Activated T-helper 17 cell treated with anti-CD3 and anti-CD28 coated beads, Interleukin-2, amount 50 U/mL, for 72 hours (primary cell): ENCODE results near the gene TTC12. TPM values are rescaled to one million over a fixed set of nuclear protein-coding genes. Genes with fewer than 3 reads are reported as not detected.

ENCODE experiments used
- ATAC-seq: fragments of 150-1000 bp; cut with Tn5 transposase; replicated peaks from 2 replicates; pipeline ENCODE4 v1.10.0; 2021; ENCODE audit warnings: mild to moderate bottlenecking, moderate library complexity
- H3K27ac Mint-ChIP-seq: one replicate; pipeline ENCODE4 v1.8.0; 2022; ENCODE audit warnings: mixed read lengths
- H3K27me3 Mint-ChIP-seq: one replicate; pipeline ENCODE4 v1.8.0; 2022; ENCODE audit warnings: mixed read lengths
- H3K36me3 Mint-ChIP-seq: one replicate; pipeline ENCODE4 v1.8.0; 2022; ENCODE audit warnings: low read depth, mild to moderate bottlenecking, mixed read lengths
- H3K4me1 Mint-ChIP-seq: one replicate; pipeline ENCODE4 v1.8.0; 2022; ENCODE audit warnings: mixed read lengths
- H3K4me3 Mint-ChIP-seq: one replicate; pipeline ENCODE4 v1.8.0; 2022; ENCODE audit warnings: mild to moderate bottlenecking, mixed read lengths
- H3K9me3 Mint-ChIP-seq: one replicate; pipeline ENCODE4 v1.8.0; 2022; ENCODE audit warnings: mixed read lengths
- total RNA-seq, 2 donors: library from RNA; stranded (reverse); gene quantifications; one replicate each; pipeline ENCODE4 v1.2.3, GENCODE V29; 2022

Gene TTC12, protein sequence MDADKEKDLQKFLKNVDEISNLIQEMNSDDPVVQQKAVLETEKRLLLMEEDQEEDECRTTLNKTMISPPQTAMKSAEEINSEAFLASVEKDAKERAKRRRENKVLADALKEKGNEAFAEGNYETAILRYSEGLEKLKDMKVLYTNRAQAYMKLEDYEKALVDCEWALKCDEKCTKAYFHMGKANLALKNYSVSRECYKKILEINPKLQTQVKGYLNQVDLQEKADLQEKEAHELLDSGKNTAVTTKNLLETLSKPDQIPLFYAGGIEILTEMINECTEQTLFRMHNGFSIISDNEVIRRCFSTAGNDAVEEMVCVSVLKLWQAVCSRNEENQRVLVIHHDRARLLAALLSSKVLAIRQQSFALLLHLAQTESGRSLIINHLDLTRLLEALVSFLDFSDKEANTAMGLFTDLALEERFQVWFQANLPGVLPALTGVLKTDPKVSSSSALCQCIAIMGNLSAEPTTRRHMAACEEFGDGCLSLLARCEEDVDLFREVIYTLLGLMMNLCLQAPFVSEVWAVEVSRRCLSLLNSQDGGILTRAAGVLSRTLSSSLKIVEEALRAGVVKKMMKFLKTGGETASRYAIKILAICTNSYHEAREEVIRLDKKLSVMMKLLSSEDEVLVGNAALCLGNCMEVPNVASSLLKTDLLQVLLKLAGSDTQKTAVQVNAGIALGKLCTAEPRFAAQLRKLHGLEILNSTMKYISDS
- 1 to 10 TPM; 8.5 to 9.8 TPM for total RNA-seq

- Mint-ChIP-seq H3K27ac (peak within 1 kb of the TSS; percentile 89), H3K4me1 (peaks cover 12% of the 10 kb centered on the region), H3K27me3 (no peaks in the 10 kb centered on the region), H3K4me3 (peak within 1 kb of the TSS; percentile 85), H3K9me3 (no peaks in the 10 kb centered on the region), H3K36me3 (peaks cover 30% of the 10 kb centered on the region)
- peak; percentile 99 for ATAC-seq
Observed at GRCh38 chr11:113314389-113315301, at the start of gene TTC12. TTC12 (plus strand) TSS chr11:113314583; CDS start chr11:113316258, 1,675 bp downstream.

GRCh38 chr11:113265362-113265761 lies 49.0 kb upstream of the TTC12 start:
- no peaks in the 10 kb centered on the region for H3K36me3 Mint-ChIP-seq
- no peak overlapping the region for H3K4me3 Mint-ChIP-seq
- no peaks in the 10 kb centered on the region for H3K9me3 Mint-ChIP-seq
- peaks cover 9% of the 10 kb centered on the region for H3K27me3 Mint-ChIP-seq
- H3K27ac Mint-ChIP-seq = no peak overlapping the region
- ATAC-seq = no peak
- no peaks in the 10 kb centered on the region for H3K4me1 Mint-ChIP-seq

GRCh38 chr11:113267493-113267892 lies 46.9 kb upstream of the TTC12 start:
- Mint-ChIP-seq H3K4me3 (no peak overlapping the region), H3K27ac (no peak overlapping the region), H3K36me3 (no peaks in the 10 kb centered on the region), H3K9me3 (no peaks in the 10 kb centered on the region), H3K4me1 (no peaks in the 10 kb centered on the region), H3K27me3 (peaks cover 6% of the 10 kb centered on the region)
- no peak for ATAC-seq

DNA sequence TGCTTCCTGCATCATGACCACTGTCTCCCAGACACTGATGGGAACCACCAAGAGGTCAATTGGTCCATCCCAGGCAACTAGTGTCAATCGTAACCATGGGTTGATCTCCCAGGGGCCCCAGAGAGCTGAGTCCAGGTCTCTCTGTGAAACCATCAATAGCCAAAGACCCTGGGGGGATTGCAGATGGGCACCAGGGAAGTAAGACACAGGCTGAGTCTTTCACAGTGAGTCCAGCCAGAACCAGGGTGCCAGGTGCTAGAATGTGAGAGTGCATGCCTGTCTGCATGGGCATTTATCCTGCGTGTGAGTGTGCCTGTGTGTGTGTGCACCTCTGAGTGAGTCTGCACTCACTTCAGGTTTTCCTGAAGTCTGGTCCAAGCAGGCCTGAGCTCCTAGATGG lies 45.3 kb upstream of the TTC12 start:
- no peak for ATAC-seq
- Mint-ChIP-seq H3K36me3 (no peaks in the 10 kb centered on the region), H3K9me3 (no peaks in the 10 kb centered on the region), H3K27me3 (peaks cover 2% of the 10 kb centered on the region), H3K4me3 (no peak overlapping the region), H3K4me1 (no peaks in the 10 kb centered on the region), H3K27ac (no peak overlapping the region)

DNA sequence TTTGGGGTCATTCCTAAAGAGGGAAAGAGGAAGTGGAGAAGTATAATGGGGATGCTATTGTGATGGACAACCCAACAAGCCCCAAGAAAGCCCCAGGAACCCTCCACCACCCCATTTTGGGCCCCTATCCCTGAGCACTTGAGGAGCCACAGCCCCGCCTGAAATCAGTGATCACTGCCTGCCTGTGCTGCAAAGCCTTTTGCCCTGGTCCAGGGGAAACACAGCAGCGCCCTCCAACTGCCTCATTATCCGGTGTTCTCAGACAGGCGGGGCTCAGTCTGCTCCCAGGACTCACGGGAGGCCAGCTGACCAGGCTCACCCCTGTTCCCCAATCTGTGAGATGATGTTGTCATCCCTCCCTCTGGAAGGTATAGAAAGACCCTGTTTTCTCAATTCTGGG lies 44.7 kb upstream of the TTC12 start:
- no peak overlapping the region for H3K4me3 Mint-ChIP-seq
- no peaks in the 10 kb centered on the region for H3K9me3 Mint-ChIP-seq
- peaks cover 2% of the 10 kb centered on the region for H3K27me3 Mint-ChIP-seq
- ATAC-seq = no peak
- no peaks in the 10 kb centered on the region for H3K36me3 Mint-ChIP-seq
- no peaks in the 10 kb centered on the region for H3K4me1 Mint-ChIP-seq
- H3K27ac Mint-ChIP-seq = no peak overlapping the region

- H3K4me1 Mint-ChIP-seq = no peaks in the 10 kb centered on the region
- H3K27ac Mint-ChIP-seq = no peak overlapping the region
- H3K27me3 Mint-ChIP-seq = peaks cover 2% of the 10 kb centered on the region
- no peaks in the 10 kb centered on the region for H3K9me3 Mint-ChIP-seq
- H3K36me3 Mint-ChIP-seq = no peaks in the 10 kb centered on the region
- ATAC-seq = no peak
- H3K4me3 Mint-ChIP-seq = no peak overlapping the region
Observed at GRCh38 chr11:113270080-113270479, 44.3 kb upstream of the TTC12 start.

- no peak overlapping the region for H3K4me3 Mint-ChIP-seq
- H3K36me3 Mint-ChIP-seq = no peaks in the 10 kb centered on the region
- H3K4me1 Mint-ChIP-seq = no peaks in the 10 kb centered on the region
Observed at GRCh38 chr11:113271551-113272245, 42.7 kb upstream of the TTC12 start.

DNA sequence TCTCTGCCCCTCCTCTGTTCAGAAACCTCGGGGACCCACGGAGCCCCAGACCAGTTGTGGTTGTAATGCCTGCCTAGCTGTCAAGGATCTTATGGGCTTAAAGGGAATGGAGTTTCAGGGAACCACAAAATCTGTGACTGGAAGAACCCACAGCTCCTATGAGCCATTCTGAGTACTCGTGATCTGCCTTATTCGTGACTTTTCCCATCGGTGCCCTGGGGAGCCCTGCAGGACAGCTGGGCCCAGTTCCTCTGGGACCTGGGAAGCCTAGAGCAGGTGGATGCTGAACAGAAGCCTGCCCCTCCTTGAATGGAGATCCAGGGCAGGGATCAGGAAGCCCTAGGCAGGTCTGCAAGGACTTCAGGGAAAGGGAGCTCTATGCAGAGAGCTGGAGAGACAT lies 42.1 kb upstream of the TTC12 start:
- H3K4me3 Mint-ChIP-seq = no peak overlapping the region
- ATAC-seq = no peak
- no peaks in the 10 kb centered on the region for H3K9me3 Mint-ChIP-seq
- H3K27ac Mint-ChIP-seq = no peak overlapping the region
- H3K4me1 Mint-ChIP-seq = no peaks in the 10 kb centered on the region
- H3K27me3 Mint-ChIP-seq = peaks cover 2% of the 10 kb centered on the region
- no peaks in the 10 kb centered on the region for H3K36me3 Mint-ChIP-seq

More at GRCh38 chr11:113271551-113272245, 42.7 kb upstream of the TTC12 start:
- no peaks in the 10 kb centered on the region for H3K9me3 Mint-ChIP-seq
- no peak overlapping the region for H3K27ac Mint-ChIP-seq
- no peak for ATAC-seq
- H3K27me3 Mint-ChIP-seq = peaks cover 2% of the 10 kb centered on the region

DNA sequence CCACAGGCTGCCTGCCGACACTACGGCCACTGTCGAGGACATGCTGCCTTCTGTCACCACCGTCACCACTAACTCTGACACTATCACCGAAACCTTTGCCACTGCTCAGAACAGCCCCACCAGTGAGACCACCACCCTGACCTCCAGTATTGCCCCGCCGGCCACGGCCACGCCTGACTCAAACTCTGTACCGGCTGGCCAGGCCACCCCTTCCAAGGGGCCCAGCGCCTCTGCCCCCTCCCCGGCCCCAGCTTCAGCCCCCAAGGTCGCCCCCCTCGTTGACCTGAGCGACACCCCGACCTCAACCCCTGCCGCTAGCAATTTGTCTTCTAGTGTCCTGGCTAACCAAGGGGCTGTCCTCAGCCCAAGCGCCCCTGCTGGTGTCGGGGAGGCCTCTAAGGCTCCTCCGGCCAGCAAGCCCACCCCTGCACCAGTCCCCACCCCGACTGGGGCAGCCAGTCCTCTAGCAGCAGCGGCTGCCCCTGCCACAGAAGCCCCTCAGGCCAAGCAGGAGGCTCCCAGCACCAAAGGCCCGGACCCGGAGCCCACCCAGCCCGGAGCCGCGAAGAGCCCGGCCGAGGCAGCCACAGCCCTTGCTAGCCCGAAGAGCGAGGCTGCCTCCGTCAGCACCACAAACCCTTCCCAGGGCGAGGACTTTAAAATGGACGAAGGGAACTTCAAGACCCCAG lies 41.3 kb upstream of the TTC12 start:
- no peak overlapping the region for H3K27ac Mint-ChIP-seq
- H3K9me3 Mint-ChIP-seq = no peaks in the 10 kb centered on the region
- no peak overlapping the region for H3K4me3 Mint-ChIP-seq
- no peak for ATAC-seq
- H3K36me3 Mint-ChIP-seq = no peaks in the 10 kb centered on the region
- H3K4me1 Mint-ChIP-seq = no peaks in the 10 kb centered on the region
- H3K27me3 Mint-ChIP-seq = peaks cover 2% of the 10 kb centered on the region

DNA sequence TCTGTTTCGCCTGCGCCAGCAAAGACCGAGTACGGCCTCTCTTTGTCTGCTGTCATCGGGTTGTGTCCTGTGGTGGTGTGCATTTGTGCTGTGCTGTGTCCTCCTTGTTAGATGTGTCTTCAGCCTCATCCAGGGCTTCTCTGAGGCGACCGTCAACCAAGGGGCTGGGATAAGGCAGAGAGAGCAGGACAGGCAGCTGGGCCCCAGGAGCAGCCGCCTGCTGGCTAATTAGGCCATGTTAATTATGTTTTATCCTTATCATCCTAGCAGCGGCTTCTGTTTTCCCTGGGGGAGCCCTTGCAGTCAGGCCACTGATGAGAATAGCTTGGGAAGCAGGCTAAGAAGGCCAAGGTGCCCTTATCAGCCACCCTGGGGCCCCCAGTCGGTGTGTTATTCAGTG lies 40.7 kb upstream of the TTC12 start:
- Mint-ChIP-seq H3K27ac (no peak overlapping the region), H3K27me3 (peaks cover 2% of the 10 kb centered on the region), H3K4me1 (no peaks in the 10 kb centered on the region), H3K4me3 (no peak overlapping the region), H3K9me3 (no peaks in the 10 kb centered on the region), H3K36me3 (no peaks in the 10 kb centered on the region)
- ATAC-seq = no peak

GRCh38 chr11:113274713-113275582 lies 39.4 kb upstream of the TTC12 start:
- H3K27ac Mint-ChIP-seq = no peak overlapping the region
- H3K4me3 Mint-ChIP-seq = no peak overlapping the region
- no peaks in the 10 kb centered on the region for H3K36me3 Mint-ChIP-seq
- peaks cover 2% of the 10 kb centered on the region for H3K27me3 Mint-ChIP-seq
- no peaks in the 10 kb centered on the region for H3K4me1 Mint-ChIP-seq
- H3K9me3 Mint-ChIP-seq = no peaks in the 10 kb centered on the region
- ATAC-seq = no peak

DNA sequence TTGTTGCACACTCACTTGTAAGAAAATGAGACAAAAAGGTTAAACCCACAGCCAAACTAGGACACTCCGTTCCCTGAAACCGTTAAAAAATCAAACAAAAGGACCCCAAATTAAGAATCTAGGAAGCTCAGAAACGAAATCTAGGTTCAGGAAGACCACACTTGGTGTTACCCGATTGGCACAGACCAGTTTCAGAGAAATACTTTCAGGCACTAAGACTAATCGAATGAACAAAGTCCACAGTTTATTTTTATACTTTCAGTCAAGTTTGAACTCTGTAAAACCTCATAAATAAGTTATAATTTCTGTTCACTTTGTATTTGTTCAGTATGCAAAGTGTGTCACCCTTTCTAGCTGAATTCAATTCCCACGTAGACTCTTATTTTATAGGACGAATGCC lies 38.8 kb upstream of the TTC12 start:
- no peak overlapping the region for H3K4me3 Mint-ChIP-seq
- ATAC-seq = no peak
- no peaks in the 10 kb centered on the region for H3K9me3 Mint-ChIP-seq
- no peaks in the 10 kb centered on the region for H3K36me3 Mint-ChIP-seq
- no peak overlapping the region for H3K27ac Mint-ChIP-seq
- H3K4me1 Mint-ChIP-seq = no peaks in the 10 kb centered on the region
- no peaks in the 10 kb centered on the region for H3K27me3 Mint-ChIP-seq

DNA sequence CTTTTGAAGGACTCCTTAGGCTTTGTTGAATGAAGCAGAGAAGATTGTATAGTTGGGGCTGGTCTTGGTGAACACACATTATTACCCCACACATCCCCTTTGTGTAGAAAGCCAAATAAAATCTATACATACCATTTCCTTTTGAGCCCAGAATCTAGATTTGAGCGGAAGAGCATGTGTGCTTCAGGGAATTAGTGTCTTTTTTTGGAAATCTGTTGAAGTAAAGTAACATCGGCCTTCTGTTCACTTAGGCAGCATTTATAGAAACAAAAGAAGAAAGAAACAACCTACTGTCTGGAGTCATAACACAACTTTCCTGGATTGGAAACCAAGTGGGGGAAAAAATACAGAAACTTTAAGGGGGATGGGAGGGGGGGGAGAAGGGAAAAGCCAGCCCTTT lies 37.9 kb upstream of the TTC12 start:
- no peak for ATAC-seq
- H3K27me3 Mint-ChIP-seq = no peaks in the 10 kb centered on the region
- no peak overlapping the region for H3K27ac Mint-ChIP-seq
- H3K4me1 Mint-ChIP-seq = no peaks in the 10 kb centered on the region
- no peak overlapping the region for H3K4me3 Mint-ChIP-seq
- no peaks in the 10 kb centered on the region for H3K36me3 Mint-ChIP-seq
- H3K9me3 Mint-ChIP-seq = no peaks in the 10 kb centered on the region
